KOPT-K1 (cell line): ENCODE measurements around the gene OTUB2.

ENCODE experiments used
- H3K27ac ChIP-seq: fragments of 200-600 bp; sonication (generic); 2 replicates; pipeline ENCODE4 v1.5.1; 2016; ENCODE audit warnings: antibody characterized with exemption, mild to moderate bottlenecking, low read depth, low read length; ENCODE audit not compliant: poor library complexity, severe bottlenecking
- H3K36me3 ChIP-seq: fragments of 200-600 bp; sonication (generic); 2 replicates; pipeline ENCODE4 v1.5.1; 2017; ENCODE audit warnings: antibody characterized with exemption, mild to moderate bottlenecking, low read length, moderate library complexity; ENCODE audit not compliant: insufficient read depth
- H3K9me3 ChIP-seq: fragments of 200-600 bp; sonication (generic); 2 replicates; pipeline ENCODE4 v1.5.1; 2017; ENCODE audit warnings: antibody characterized with exemption, low read length, mild to moderate bottlenecking; ENCODE audit not compliant: insufficient read depth, poor library complexity, severe bottlenecking

OTUB2 gene

DNA sequence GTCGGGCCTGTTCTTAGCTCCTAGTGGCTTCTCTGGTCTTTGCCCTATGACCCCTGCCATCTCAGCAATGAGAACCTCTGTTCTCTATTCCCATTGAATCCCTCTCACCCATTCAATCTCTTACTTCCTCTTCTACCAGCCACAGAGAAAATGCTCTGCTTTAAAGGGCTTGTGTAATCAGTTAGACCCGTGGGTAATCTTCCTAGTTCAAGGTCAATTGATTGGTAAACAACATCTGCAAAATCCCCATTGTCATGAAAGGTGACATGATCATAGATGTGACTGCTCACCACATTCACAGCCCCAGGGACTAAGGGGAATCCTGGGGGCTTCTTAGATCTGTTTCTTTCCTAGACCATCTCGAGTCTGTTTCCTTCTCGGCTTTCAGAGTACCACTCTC, 36.2 kb upstream of the OTUB2 start:
- no peaks in the 10 kb centered on the region for H3K9me3 ChIP-seq
- H3K36me3 ChIP-seq = no peaks in the 10 kb centered on the region
- no peak overlapping the region for H3K27ac ChIP-seq

DNA sequence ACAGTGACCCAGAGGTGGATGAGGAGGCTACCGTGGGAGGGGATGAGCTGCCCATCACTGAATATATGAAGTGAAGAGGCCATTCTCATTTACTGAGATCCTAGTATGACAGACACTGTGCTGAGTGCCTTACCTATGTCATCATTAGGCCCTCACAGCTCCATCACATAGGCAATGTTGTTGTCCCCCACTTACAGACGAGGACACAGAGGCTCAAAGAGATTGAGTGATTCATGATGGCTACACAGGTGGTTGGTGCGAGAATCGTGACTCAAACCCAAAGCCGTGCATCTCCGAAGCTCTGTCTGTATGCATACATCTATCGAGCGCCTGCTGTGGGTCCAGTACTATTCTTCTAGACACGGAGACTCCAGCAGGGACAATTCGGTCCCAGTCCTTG, 34.9 kb upstream of the OTUB2 start:
- no peaks in the 10 kb centered on the region for H3K36me3 ChIP-seq
- no peak overlapping the region for H3K27ac ChIP-seq

DNA sequence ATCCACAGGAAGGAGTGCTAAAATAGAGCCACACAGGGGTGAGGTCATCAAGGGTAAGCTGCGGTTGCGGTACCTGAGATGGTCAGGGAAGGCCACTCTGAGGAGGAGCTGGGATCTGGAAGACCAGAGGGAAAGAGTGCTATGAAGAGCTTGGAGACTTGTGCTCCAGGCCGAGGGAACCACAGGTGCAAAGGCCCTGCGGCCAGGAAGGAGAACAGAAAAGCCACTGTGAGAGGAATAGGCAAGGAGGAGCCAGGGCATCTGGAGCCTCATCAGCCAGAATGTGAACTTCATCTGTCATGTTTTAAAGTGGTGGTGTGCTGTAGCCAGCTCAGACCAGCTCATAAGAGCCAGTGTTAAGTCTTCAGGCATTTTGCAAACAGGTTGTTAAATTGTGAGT, 34.5 kb upstream of the OTUB2 start:
- H3K27ac ChIP-seq = no peak overlapping the region
- no peaks in the 10 kb centered on the region for H3K9me3 ChIP-seq
- no peaks in the 10 kb centered on the region for H3K36me3 ChIP-seq

More for the DNA sequence above, 34.9 kb upstream of the OTUB2 start:
- H3K9me3 ChIP-seq = no peaks in the 10 kb centered on the region

DNA sequence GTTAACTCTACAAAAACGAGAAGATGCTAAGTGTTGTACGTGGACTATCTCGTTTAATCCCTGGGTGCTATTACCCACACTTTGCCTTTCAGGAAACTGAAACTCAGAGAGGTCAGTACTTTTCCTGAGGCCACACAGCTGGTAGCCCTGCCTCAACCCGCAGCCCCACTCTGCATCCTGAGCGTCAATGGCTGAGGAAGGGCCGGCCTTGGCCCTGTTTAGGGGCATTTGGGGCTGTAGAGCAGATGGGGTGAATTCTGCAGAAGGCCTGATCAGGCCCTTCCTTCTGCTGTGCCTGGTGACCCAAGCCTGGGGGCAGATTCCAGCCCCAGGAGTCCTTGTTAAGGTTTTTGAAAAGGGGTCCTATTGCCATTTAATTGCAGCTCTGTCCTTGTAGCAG, 32.8 kb upstream of the OTUB2 start:
- H3K27ac ChIP-seq = no peak overlapping the region
- no peaks in the 10 kb centered on the region for H3K36me3 ChIP-seq
- no peaks in the 10 kb centered on the region for H3K9me3 ChIP-seq

DNA sequence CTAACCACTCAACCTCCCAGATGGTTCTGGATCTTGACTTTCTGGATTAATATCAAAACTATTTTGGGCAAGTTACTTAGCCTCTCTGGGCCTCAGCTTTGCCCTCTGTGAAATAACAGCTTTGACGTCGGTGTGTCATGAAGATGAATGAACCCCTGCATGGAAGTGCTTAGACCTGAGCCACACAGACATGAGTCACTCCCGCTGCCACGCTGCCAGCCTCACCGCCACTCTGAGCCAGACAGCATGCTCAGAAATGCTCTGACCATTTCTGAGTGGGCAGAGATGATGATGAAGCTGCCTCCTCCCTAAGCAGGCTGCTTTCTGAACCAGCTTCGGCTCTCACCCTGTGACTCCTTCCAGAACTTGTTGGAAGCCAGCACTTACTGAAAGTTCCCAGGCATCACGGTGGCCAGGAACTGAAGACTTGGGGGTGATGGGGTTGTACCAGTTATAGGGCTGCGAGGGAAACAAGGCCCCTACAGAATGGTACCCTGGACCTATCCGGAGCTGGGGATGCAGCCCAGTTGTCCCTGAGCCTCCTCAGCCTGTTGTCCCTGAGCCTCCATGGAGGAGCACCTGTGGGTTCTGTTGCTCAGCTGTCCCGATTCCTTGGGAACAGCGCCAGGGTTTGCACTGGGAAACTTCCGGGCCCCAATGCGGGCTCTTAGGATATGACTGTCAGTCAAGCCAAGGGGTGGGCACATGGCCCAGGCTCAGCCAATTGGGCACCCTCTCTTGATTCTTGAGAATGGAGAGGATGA, 31.0 kb upstream of the OTUB2 start:
- Histone ChIP-seq H3K27ac (no peak overlapping the region), H3K36me3 (no peaks in the 10 kb centered on the region), H3K9me3 (no peaks in the 10 kb centered on the region)

DNA sequence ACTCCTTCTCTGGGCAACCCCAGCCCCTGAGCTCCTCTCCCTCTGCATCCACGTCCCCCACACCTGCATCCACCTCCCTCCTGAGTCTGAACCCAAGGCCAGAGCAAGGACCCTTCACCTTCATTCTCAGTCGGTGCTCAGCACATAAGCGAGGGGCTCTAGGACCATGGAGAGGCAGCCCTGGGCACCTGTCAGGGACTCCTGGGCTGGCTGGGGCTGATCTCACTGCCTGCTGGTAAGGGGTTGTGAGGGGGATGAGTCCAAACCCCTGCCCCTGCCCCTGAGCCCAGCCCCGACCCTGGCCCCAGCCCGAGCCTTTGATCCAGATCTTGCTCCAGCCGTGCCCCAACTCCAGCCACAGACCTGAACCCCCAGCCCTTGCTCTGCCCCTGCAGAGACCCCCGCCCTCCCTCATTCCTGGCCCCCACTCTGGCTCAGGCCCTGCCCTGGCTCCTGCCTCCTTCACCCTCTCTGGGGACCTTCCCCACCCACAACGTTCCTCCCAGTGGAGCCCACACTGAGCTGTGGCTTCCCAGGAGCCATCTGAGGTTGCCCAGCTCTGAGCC, 29.9 kb upstream of the OTUB2 start:
- H3K27ac ChIP-seq = no peak overlapping the region
- no peaks in the 10 kb centered on the region for H3K9me3 ChIP-seq
- no peaks in the 10 kb centered on the region for H3K36me3 ChIP-seq

DNA sequence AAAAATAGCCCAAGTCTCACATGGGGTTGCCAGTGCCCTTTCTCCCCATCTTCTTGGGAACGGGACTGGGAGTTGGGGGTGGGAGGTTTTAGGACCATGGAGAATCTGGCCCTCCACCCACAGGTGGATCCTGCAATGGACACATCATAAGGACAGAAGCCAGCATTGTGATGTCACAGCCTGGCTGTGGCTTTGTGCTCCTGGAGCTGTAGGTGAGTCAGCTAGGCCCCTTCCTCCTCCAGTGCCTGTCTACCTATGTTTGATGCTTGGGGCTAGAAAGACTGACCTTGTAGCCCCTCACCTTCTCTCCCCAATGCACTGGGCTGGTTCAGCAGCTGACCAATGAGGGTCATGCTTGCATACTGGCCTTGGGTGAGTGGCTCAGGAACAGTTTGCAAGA, 29.1 kb upstream of the OTUB2 start, which contains the start of gene CCDC197:
Gene CCDC197, plus strand, starts transcription at position 220 of the 400 bp plus-strand sequence. CDS start 831 bp downstream, outside the sequence.
- Histone ChIP-seq H3K9me3 (no peaks in the 10 kb centered on the region), H3K36me3 (no peaks in the 10 kb centered on the region), H3K27ac (no peak within 1 kb of the TSS)

DNA sequence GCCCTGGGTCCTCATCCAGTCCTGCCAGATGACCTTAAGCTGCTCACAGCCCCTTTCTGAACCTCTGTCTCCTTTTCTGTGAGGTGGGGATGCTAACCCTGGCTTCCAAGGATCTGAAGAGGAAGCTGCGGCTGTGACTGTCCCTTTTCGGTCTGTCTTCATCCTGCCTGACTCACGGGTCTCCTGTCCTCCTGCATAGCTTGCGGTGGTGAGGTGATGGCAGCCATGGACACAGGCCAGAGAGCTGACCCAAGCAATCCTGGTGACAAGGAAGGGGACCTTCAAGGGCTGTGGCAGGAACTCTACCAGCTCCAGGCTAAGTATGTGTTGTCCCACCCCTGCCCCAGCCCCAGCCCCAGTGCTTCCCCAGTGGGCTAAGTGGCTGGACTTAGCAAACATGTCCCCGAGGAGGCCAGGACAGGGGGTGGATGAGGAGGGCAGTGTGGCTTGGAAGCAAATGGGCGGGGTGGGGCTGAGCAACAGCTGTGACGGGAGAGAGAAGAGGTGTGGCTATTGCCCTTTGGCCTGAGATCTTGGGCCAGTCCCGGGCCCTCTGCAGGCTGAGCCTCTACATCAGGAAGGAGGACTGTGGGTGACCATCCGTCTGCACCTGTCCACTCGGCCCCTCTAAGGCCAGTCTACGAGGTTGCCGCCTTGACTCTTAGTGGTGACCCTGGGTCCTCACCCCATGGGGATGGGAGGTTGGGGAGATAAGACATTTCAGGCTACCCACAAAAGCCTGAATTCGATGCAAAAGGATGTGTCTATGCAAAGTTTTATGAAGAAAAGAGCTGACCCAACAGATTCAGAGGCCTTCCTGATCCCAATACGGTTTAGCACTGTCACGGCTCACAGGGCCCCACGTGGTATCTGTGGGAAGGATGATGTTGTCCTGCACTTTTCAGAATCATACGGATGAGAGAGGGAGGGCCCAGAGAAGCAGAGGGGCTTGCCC, 27.9 kb upstream of the OTUB2 start:
- Histone ChIP-seq H3K9me3 (no peaks in the 10 kb centered on the region), H3K27ac (no peak overlapping the region), H3K36me3 (no peaks in the 10 kb centered on the region)

DNA sequence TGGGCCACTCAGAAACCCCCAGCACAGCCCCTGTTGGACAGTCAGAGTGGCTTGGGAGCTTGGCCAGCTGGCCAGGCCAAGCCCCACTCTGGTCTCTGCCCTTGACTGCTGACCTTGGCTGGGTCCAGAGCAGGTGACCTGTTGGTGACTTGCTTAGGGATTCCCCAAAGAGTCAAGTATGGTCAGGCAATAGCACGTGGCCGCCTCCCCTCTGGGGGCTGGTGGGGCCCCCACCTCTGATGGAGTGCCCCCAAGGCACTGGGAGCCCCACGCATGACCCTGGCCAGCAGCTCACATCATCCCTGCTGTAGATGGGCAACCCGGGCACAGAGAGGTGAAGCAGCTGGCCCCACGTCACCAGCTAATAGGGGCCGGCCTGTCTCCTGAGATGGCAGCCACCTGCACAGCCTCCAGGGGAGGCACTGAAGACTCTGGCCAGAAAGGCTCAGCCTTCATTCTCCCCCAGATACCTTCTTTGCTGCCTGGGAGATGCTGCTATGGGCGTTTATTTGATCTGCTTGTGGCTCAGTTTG, 27.2 kb upstream of the OTUB2 start:
- H3K27ac ChIP-seq = no peak overlapping the region
- H3K9me3 ChIP-seq = no peaks in the 10 kb centered on the region
- H3K36me3 ChIP-seq = no peaks in the 10 kb centered on the region

DNA sequence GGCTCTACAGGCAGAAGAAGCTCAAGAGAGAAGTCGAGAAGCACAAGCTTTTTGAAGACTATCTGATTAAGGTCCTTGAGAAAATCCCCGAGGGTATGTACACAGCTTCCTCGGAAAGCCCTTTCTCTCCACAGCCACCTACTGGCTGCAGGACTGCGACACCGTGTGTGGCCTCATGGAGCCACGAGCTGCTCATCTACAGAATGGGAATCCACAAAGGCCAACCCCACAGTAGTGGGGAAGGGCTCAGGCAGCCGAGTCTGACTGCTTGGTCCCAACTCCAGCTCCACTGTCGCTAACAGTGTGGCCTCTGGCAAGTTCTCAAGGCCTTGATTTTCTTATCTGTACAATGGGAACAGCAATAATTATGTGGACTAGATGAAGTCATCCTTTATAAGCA, 26.6 kb upstream of the OTUB2 start:
- Histone ChIP-seq H3K27ac (no peak overlapping the region), H3K36me3 (no peaks in the 10 kb centered on the region), H3K9me3 (no peaks in the 10 kb centered on the region)

DNA sequence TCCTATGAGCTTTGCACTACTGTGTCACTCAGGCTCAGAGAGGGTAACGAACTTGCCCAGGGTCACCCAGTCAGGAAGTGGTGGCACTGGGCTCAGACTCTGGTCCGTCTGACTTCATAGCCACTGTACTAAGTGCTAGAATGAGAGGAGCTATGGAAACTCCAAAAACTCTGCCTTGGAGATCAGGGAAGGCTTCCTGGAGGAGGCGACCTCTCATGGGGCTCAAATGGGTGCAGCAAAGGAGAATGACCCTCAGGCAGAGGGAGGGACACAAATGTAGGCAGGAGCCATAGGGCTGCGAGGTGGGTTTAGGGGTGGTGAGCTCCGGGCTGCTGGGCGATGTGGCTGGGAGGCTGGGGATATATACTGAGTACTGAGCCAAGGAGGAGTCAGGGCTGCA, 25.9 kb upstream of the OTUB2 start:
- Histone ChIP-seq H3K36me3 (no peaks in the 10 kb centered on the region), H3K27ac (no peak overlapping the region), H3K9me3 (no peaks in the 10 kb centered on the region)

DNA sequence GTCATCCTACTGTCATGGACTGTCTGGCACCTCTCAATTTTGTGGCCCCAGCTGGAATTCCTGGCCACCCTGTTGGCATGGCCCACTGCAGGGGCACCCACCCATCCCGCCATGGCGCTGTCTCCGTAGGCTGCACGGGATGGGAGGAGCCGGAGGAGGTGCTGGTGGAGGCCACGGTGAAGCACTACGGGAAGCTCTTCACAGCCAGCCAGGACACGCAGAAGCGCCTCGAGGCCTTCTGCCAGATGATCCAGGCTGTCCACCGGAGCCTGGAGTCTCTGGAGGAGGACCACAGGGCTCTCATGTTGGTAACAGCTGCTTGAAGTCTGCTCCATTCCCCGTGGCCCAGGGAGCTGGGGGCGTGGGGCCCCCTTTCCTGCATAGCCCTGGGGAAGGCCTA, 25.1 kb upstream of the OTUB2 start:
- no peaks in the 10 kb centered on the region for H3K9me3 ChIP-seq
- no peak overlapping the region for H3K27ac ChIP-seq
- no peaks in the 10 kb centered on the region for H3K36me3 ChIP-seq

DNA sequence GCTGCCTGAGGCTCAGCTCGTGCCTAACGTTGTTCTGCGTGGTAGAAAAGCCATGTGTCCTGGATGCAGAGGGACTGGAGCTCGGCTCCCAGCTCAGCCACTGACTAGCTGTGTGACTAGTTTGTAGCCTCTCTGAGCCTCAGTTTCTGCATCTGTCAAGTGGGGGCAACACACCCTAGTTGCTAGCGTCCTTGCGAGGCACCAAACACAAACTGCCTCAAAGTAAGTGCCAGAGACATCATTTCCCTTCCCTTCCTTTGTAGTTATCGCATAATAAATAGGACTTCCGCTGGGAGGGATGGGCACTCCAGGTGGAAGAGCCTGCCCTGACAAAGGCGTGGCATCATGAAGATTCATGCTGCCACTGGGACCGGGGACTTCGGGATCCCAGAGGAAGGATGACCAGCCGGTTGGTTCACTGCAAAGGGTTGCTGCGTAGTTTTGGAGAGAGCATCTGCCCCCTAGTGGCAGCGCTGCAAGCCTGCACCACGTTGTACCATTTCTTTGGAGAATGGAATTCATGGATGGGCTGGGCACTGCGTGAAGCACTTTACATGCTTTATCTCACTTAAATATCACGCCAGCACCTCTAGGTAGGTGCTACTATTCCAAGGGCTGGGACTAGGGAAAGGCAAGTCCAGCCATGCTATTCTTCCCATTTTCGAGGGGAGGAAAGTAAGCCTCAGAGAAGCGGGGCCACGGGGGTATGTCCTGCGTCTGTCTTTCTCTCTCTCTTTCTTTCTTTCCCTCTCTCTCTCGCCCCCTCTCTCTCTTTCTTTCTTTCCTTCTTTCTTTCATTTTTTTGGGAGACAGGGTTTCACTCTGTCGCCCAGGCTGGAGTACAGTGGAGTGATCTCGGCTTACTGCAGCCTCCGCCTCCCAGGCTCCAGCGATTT, 24.4 kb upstream of the OTUB2 start:
- no peaks in the 10 kb centered on the region for H3K36me3 ChIP-seq
- no peak overlapping the region for H3K27ac ChIP-seq
- H3K9me3 ChIP-seq = no peaks in the 10 kb centered on the region

DNA sequence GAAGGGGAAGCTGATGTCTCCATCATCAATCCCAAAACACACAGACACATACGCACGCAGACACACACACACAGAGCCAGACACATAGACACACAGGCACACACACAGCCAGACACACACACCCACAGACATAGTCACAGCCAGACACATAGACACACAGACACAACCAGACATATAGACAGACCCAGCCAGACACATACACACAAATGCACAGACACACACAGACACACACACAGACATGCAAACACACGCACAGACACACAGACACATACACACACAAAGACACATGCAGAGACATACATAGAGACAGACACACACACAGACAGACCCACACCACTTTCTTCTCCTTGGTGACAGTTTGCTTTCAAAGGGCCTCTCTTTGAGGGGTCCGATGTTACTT, 22.7 kb upstream of the OTUB2 start:
- H3K27ac ChIP-seq = no peak overlapping the region
- H3K36me3 ChIP-seq = no peaks in the 10 kb centered on the region
- H3K9me3 ChIP-seq = no peaks in the 10 kb centered on the region
